Right kidney (tissue), 1 donor: Measurements from ENCODE around the gene ELF2.
"Not testable (repeated sequence)": the region's sequence is repeated elsewhere in the genome, so short reads cannot be mapped to it uniquely, and the experiment has no call there.

ENCODE experiments used
- DNase-seq: peaks from one replicate; pipeline ENCODE4 v3.0.0-alpha.2; 2016

The ELF2 gene

GRCh38 chr4:139189417-139189749 is 12.4 kb upstream of the ELF2 start:
- no peak for DNase-seq

- DNase-seq: no peak
Measured at GRCh38 chr4:139188648-139189416, 11.8 kb upstream of the ELF2 start.

GRCh38 chr4:139184129-139184528 is 7.1 kb upstream of the ELF2 start:
- no peak for DNase-seq

DNA sequence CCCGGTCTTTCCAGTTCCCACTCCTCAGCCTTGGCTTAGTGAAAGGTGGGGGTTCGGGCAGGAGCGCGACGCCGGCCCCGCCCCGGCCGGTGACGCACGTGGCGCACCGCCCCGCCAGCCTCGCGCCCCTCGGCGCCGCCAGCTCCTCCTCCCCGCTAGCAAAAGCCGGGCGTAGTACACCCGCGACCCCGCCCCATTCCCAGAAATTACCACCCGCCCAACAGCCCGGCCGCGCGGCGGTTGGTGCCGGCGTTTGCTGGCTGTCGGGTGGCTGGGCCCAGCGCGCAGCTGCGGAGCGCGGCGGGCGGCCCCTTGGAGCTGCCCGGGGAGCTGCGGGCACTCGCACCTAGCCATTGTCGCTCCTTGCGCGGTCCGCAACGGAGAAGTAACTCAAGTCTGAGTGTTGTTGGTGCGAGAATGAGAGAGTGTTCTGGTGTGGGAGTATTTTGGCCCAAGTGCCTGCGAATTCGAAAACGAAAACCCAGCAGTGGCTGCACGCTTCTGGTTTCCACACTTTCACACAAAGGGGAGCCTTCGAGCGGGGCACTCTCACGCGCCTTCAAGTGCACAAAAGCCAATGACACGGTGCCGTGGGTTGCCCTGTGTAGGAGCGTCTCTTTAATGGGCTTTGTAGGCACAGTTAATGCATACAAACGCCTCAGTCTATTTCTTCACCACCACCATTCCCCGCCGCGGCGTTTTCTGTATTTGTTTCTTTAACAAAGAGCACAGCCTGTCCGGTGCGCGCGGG is 1.0 kb upstream of the ELF2 start:
- peak; percentile 97 for DNase-seq

GRCh38 chr4:139176302-139177048 is 543 bp downstream of the ELF2 start:
- peak; percentile 92 for DNase-seq

DNA sequence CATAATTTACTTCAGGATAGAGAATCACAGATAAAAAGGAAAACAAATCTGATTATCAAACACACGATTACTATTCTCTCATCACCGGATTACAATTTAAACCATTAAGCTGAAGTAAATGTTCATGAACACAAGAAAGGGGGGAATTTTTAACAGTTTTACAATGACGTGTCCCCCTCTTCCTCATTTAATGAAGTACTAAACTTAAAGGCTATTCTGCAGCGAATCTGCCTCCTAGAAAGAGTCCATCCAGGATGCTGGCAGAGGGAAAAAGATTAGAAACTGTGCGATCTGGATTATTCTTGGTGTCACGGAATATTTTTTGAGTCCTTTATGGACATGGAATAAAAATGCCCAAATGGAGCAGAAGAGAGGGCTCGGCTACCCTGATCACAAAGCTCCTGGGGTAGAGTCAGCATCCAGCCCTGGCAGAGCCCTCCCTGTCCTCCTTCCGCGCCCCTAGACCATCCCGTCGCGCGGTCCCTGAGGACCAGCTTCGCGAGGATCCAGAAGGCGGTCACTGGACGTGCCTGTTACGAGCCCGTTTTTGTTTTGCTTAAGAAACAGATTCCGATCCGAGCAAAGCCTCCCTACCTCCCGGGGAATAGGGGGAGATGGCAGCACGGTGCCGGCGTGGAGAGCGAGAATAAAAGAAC is 1.2 kb downstream of the ELF2 start:
- peak; percentile 77 for DNase-seq

DNA sequence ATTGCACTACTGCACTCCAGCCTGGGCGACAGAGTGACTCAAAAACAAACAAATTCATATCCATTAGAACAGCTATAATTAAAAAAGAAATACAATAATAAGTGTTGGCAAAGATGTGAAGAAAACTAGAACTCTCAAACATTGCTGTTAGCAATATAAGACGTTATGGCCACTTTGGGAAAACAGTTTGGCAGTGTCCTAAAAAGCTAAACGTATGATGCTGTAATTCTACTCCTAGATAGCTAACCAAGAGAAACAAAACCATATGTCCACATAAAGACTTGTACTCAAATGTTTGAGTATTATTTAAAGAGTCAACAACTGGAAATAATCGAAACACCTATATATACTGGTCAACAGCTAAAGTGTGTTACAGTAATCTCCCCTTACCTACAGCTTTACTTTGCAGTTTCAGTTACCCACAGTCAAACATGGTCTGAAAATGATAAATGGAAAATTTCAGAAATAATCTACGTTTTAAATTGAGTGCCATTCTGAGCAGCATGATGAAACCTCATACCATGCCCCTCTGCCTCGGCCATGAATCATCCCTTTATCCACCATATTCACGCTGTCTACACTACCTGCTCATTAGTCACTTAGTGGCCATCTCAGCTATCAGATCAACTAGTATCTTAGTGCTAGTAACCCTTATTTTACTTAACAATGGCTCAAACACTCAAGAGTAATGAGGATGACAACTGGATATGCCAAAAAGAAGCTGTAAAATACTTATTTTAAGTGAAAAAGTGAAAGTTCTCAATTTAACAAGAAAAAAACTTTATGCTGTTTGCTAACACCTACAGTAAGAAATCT is 4.9 kb downstream of the ELF2 start:
- DNase-seq: no peak

GRCh38 chr4:139170932-139171331 is 6.1 kb downstream of the ELF2 start:
- no peak for DNase-seq

DNA sequence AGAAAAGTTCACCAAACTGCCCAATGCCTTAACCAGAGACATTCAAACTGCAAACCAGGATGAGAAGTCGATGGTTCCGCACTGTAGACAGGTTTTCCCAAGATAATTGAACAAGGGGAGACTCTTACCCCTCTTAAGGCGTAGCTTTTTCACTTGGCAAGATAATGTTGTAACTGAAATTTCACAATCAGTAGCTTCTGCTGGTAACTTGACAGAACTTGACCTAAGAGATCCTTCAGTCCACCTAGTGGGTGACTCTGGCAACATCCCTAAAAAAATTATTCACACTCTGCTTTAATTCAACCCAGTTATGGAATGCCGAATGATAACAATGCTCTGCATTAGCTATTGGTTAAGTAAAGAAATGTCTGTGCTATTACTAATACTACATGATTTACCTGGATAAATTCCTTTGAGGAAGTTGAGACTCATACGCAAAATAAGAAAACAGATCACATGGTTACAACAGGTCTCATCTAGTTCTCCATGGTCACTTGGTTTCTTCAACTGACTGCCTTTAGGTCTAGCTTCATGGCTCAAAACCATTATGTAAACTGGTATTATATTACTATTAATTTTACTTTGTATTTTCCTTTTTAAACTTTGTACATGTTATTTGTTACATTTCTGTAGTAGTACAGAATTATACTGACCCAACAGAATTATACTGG is 9.1 kb downstream of the ELF2 start:
- DNase-seq: no peak

DNA sequence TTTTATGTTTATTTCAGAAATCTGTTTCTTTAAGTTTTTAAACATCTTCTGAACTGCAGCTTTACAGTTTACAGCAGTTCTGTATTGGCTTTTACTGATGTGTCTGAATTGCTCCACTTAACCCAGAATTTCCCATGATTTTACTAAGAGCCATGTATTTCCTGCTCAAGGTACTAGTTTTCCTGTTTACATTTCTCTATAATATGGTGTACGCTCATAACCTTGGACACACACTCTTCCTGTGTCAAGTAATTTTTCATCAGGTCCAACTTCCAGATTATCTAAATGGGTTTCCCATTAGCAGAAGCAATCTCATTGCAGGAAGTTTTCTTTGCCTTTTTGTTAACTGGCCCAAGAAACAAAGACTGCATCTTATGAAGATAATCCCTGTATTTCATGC is 12.3 kb downstream of the ELF2 start:
- no peak for DNase-seq

DNA sequence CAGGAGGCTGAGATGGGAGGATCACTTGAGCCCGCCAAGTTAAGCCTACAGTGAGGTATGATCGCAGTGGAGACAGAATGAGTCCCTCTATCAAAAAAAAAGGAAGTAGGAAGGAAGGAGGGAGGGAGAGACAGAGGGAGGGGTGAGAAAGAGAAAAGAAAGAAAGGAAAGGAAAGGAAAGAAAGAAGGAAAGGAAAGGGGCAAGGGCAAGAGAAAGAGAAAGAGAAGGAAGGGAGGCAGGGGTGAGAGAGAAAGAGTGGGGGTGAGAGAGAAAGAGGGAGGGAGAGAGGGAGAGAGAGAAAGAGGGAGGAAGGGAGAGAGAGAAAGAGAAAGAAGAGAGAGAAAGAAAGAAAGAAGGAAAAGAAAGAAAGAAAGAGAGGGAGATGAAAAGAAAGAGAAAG is 13.2 kb downstream of the ELF2 start:
- DNase-seq: no peak

- not testable (repeated sequence) for DNase-seq
Measured at GRCh38 chr4:139157977-139158376, 19.0 kb downstream of the ELF2 start.

DNA sequence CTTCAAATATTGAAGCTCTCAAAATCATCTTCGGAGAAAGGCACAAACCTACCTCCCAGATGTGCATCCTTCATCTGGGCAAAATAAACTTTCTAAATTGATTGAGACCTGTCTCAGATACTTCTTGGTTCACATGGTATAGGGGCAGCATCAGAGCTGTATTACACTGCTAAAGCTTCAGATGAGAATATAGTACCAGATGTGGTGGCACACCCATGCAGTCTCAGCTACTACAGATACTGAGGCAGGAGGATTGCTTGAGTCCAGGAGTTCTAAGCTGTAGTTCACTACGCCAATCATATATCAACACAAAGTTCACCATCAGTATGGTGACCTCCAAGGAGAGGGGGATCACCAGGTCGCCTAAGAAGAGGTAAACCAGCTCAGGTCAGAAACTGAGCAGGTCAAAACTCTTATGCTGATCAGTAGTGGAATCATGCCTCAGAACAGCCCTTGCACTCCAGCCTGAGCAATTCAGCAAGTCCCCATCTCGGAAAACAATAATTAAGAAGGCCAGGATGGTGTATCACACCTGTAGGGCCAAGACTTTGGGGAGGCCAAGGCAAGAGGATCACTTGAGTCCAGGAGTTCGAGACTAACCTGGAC is 22.0 kb downstream of the ELF2 start:
- no peak for DNase-seq

DNA sequence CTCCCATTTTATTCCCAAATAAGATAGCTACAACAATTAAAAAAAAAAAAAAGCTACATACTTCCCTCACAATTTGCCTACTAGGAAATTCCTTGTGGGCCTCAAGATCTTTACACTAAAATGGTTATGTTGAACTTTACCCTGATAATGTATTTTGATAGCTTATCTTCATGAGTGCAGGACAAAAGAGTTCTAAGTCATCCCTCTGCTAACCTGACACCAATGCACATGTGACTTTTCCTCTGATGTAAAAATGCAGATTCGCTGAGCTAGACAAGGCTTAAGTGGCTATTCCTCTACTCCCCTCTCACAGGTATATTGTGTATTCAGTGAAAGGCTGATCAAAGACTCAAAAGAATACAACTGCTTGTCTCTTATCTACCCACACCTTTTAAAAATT is 22.5 kb downstream of the ELF2 start:
- no peak for DNase-seq

DNA sequence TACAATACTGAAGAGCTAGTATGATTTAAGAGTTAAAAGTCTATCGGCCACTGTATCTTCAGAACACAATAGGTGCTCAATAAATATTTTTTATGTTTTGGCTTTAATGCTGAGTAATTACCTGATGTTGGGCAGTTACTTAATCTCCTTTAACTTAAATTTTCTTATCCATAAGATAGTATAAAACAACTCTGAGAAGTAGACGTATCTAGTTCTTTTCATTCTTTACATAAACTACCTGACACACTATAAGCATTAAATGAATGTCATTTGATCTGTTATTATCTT is 22.9 kb downstream of the ELF2 start:
- DNase-seq: no peak

DNA sequence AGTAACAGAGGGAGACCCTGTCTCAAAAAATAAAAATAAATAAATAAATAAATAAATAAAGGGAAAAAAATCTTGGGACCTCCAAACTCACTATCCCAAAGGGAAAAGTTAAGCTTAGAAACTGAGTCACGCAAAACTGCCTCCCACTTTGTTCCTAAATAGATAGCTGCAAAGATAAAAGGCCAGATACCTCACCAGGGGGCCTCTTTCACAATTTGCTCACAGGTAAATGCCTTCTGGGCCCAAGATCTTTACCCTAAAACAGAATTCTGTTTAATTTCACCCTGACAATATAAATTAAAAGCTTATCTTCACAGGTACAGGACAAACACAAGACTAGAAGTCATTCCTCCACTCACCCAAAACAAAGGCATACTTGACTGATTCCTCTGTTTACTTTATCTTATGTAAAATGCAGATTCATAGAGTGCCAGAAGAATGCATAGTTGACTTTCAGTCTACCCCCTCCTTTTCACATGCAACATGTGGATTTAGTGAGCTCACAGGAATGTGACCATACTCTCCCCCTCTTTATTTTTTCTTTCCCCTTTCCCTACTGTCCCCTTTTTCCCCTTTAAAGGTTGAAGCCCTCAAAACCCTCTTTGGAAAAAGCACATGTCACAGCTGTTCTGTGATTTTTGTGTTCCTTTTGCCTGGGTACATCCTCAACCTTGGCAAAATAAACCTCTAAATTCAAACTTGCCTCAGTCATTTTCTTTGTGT is 23.4 kb downstream of the ELF2 start:
- DNase-seq: no peak

- DNase-seq: no peak
Measured at GRCh38 chr4:139152249-139152648, 24.8 kb downstream of the ELF2 start.

DNA sequence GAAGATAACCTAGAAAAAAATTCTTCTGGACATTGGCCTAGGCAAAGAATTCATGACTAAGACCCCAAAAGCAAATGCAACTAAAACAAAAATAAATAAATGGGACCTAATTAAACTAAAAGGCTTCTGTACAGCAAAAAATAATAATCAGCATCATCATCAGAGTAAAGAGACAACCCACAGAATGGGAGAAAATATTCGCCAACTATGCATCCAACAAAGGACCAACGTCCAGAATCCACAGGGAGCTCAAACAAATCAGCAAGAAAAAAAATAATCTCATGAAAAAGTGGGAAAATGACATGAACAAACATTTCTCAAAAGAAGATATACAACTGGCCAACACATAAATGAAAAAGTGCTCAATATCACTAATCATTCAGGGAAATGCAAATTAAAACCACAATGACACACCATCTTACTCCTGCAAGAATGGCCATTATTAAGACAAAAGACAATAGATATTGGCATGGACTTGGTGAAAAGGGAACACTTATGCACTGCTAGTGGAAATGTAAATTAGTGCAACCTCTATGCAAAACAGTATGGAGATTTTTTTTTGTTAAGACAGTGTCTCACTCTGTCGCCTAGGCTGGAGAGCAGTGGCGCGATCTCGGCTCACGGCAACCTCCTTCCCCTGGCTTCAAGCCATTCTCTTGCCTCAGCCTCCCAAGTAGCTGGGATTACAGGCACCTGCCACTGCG is 29.9 kb downstream of the ELF2 start:
- no peak for DNase-seq

- no peak for DNase-seq
Measured at GRCh38 chr4:139145552-139145932, 31.5 kb downstream of the ELF2 start.
